ENCODE results near the gene ELOB. TPM values are rescaled to one million over a fixed set of nuclear protein-coding genes. Genes with fewer than 3 reads are reported as not detected.

ELOB gene
- total RNA-seq, 1 donor from 2014 or later = 402 TPM

DNA sequence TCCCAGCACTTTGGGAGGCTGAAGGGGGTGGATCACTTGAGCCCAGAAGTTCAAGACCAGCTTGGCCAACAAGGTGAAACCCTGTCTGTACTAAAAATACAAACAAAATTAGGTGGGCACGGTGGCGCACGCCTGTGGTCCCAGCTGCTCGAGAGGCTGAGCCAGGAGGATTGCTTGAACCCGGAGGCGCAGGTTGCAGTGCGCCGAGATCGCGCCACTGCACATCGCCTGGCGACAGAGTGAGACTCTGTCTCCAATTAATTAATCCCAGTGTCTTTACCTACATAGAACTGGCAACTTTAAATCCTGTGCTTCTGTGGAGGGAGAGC lies 1.5 kb upstream of the ELOB start:
- DNase-seq (ENCODE audit: low spot score) = no peak
- Histone ChIP-seq H3K27me3 (no peaks in the 10 kb centered on the region), H3K9ac (no peak overlapping the region), H2AFZ (replicated peaks) (no peak overlapping the region), H3K4me1 (peaks cover 20% of the 10 kb centered on the region), H3K4me2 (peak overlapping the region; percentile 87), H4K20me1 (ENCODE audit: low read depth) (peaks cover 20% of the 10 kb centered on the region), H3K4me3 (peak overlapping the region; percentile 93), H3K9me3 (ENCODE audit: low read depth) (no peaks in the 10 kb centered on the region), H3K79me2 (ENCODE audit: low read depth) (peaks cover 52% of the 10 kb centered on the region), H3F3A (ENCODE audit: low read depth) (peaks cover 29% of the 10 kb centered on the region), H3K36me3 (no peaks in the 10 kb centered on the region), H3K27ac (no peak overlapping the region)
- Mint-ChIP-seq H3K4me1 (peaks cover 23% of the 10 kb centered on the region), H3K27me3 (ENCODE audit: insufficient read depth, low read depth) (peaks cover 7% of the 10 kb centered on the region), H3K4me3 (peak overlapping the region; percentile 94), H3K36me3 (peaks cover 3% of the 10 kb centered on the region), H3K9me3 (no peaks in the 10 kb centered on the region), H3K27ac (peak overlapping the region; percentile 98)
- TF ChIP-seq EZH2 (IDR thresholded peaks at IDR 0.05) (no peak), EZH2phosphoT487 (IDR thresholded peaks at IDR 0.05) (no peak)
- TF ChIP-seq, protein P1, sequence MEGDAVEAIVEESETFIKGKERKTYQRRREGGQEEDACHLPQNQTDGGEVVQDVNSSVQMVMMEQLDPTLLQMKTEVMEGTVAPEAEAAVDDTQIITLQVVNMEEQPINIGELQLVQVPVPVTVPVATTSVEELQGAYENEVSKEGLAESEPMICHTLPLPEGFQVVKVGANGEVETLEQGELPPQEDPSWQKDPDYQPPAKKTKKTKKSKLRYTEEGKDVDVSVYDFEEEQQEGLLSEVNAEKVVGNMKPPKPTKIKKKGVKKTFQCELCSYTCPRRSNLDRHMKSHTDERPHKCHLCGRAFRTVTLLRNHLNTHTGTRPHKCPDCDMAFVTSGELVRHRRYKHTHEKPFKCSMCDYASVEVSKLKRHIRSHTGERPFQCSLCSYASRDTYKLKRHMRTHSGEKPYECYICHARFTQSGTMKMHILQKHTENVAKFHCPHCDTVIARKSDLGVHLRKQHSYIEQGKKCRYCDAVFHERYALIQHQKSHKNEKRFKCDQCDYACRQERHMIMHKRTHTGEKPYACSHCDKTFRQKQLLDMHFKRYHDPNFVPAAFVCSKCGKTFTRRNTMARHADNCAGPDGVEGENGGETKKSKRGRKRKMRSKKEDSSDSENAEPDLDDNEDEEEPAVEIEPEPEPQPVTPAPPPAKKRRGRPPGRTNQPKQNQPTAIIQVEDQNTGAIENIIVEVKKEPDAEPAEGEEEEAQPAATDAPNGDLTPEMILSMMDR (IDR thresholded peaks at IDR 0.05) = no peak

DNA sequence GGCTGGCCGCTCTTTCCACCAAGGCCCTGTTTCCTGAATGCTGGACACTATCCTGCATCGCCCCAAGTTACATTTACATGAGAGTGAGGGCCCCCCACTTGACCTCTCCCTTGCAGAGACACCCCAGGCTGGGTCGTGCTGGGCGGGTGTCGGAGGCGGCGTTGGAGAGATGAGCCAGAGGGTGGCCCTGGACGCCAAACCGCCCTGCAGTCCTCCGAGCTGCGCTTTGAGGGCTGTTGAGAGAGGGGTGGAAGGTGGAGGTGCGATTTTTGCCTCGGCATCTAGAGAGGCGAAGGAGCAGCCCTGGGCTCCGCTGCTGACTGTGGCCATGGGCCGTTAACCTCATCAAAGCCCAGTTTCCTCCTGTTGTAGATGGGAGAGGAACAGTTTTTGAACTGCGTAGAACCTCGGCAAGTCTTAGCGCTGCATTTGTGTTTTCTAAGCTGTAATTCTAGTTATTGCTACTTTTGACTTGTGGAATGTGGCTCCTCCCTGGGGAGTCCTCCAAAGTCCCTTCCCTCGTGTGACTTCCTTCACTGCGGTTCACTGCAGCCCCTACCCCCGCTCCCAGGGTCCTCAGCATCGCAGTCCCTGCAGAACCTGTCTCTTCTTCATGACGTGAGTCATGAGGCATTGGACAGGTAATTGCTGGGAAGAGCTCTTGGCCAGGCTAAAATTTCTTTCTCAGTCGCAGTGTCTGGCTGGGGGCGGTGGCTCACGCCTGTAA lies 986 bp upstream of the ELOB start:
- H3K9me3 ChIP-seq (ENCODE audit: low read depth) = no peaks in the 10 kb centered on the region
- peak overlapping the region; percentile 93 for H3K4me3 ChIP-seq
- H3F3A ChIP-seq (ENCODE audit: low read depth) = peaks cover 34% of the 10 kb centered on the region
- H3K4me2 ChIP-seq = peak overlapping the region; percentile 87
- peaks cover 56% of the 10 kb centered on the region for H3K79me2 ChIP-seq (ENCODE audit: low read depth)
- H3K9me3 Mint-ChIP-seq = no peaks in the 10 kb centered on the region
- DNase-seq (ENCODE audit: low spot score) = peak; percentile 40
- peaks cover 23% of the 10 kb centered on the region for H3K4me1 Mint-ChIP-seq
- peaks cover 20% of the 10 kb centered on the region for H3K4me1 ChIP-seq
- H3K36me3 Mint-ChIP-seq = peaks cover 3% of the 10 kb centered on the region
- peak overlapping the region; percentile 100 for H3K9ac ChIP-seq
- TF ChIP-seq EZH2phosphoT487 (IDR thresholded peaks at IDR 0.05) (no peak), EZH2 (IDR thresholded peaks at IDR 0.05) (no peak)
- TF ChIP-seq, protein P1 (IDR thresholded peaks at IDR 0.05) = no peak
- peak overlapping the region; percentile 98 for H3K27ac Mint-ChIP-seq
- no peaks in the 10 kb centered on the region for H3K36me3 ChIP-seq
- H2AFZ ChIP-seq (replicated peaks) = no peak overlapping the region
- peaks cover 7% of the 10 kb centered on the region for H3K27me3 Mint-ChIP-seq (ENCODE audit: insufficient read depth, low read depth)
- H3K27ac ChIP-seq = peak overlapping the region; percentile 100
- H4K20me1 ChIP-seq (ENCODE audit: low read depth) = peaks cover 20% of the 10 kb centered on the region
- peak overlapping the region; percentile 94 for H3K4me3 Mint-ChIP-seq
- no peaks in the 10 kb centered on the region for H3K27me3 ChIP-seq

DNA sequence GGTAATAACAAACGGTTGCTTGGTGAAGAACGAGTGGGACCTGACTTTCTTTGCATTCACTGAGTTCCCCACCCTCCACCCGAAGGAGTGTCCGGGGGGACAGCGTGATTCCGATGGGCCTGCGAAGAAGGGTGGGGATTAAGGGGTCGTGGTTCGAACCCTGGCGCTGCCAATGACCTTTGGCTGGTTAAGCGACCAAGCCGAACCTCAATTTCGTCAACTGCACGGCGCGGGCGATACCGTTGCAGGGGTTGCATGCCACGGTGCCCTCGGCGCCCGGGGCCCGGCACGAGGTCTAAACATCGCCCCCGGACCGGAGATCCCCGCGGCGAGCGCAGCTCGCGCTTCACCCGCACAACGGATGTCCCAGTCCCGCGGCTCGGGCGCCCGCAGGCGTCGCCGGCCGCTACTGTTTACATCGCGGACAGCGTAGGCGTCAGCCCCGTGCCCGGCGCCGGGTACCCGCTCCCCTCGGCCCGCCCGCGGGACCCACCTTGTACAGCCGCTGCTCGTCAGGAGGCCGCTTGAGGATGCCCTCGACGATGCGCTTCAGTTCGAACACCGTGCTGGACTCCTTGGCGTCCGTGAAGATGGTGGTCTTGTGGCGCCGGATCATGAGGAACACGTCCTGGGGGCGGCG lies 460 bp downstream of the ELOB start:
- Histone ChIP-seq H3K4me3 (peak overlapping the region; percentile 99), H3K9me3 (ENCODE audit: low read depth) (no peaks in the 10 kb centered on the region), H3K4me2 (peak overlapping the region; percentile 100), H3K36me3 (no peaks in the 10 kb centered on the region), H3K27ac (no peak overlapping the region), H3K9ac (peak overlapping the region; percentile 90), H2AFZ (replicated peaks) (peak overlapping the region; percentile 76), H3K4me1 (peaks cover 20% of the 10 kb centered on the region), H4K20me1 (ENCODE audit: low read depth) (peaks cover 34% of the 10 kb centered on the region), H3K27me3 (no peaks in the 10 kb centered on the region), H3F3A (ENCODE audit: low read depth) (peaks cover 48% of the 10 kb centered on the region), H3K79me2 (ENCODE audit: low read depth) (peaks cover 56% of the 10 kb centered on the region)
- peaks cover 7% of the 10 kb centered on the region for H3K27me3 Mint-ChIP-seq (ENCODE audit: insufficient read depth, low read depth)
- peak; percentile 72 for DNase-seq (ENCODE audit: low spot score)
- H3K27ac Mint-ChIP-seq = peak overlapping the region; percentile 95
- no peak for TF ChIP-seq EZH2 (IDR thresholded peaks at IDR 0.05)
- TF ChIP-seq EZH2phosphoT487 (IDR thresholded peaks at IDR 0.05) = no peak
- TF ChIP-seq, protein P1 (IDR thresholded peaks at IDR 0.05) = no peak
- H3K36me3 Mint-ChIP-seq = peaks cover 7% of the 10 kb centered on the region
- no peaks in the 10 kb centered on the region for H3K9me3 Mint-ChIP-seq
- H3K4me3 Mint-ChIP-seq = peak overlapping the region; percentile 99
- H3K4me1 Mint-ChIP-seq = peaks cover 23% of the 10 kb centered on the region

Measured in neural progenitor cell (in vitro differentiated cells).